ENCODE measurements around the gene PAPLN. TPM values are rescaled to one million over a fixed set of nuclear protein-coding genes. Genes with fewer than 3 reads are reported as not detected.
"Not testable (repeated sequence)": the region's sequence is repeated elsewhere in the genome, so short reads cannot be mapped to it uniquely, and the experiment has no call there.

PAPLN gene
- total RNA-seq, 1 experiment from 2014 or later = 9.6 TPM

GRCh38 chr14:73191441-73191840, 45.9 kb upstream of the PAPLN start (continued):
- TF ChIP-seq EZH2 (IDR thresholded peaks at IDR 0.05) (no peak), REST (IDR thresholded peaks at IDR 0.05; ENCODE audit: low read depth) (no peak)

GRCh38 chr14:73194306-73194705, 43.0 kb upstream of the PAPLN start:
- H3K4me1 ChIP-seq (ENCODE audit: control insufficient read depth in 1 of 2, insufficient read depth in 2 of 2, low read length in 2 of 2); H3K9ac ChIP-seq (ENCODE audit: low read length); POLR2A ChIA-PET; DNase-seq (ENCODE audit: low read depth, low spot score); H2AFZ ChIP-seq (ENCODE audit: low read depth, low read length, poor library complexity, severe bottlenecking); CTCF ChIA-PET; H3K27me3 ChIP-seq (ENCODE audit: insufficient read depth, low read length); H3K4me2 ChIP-seq (ENCODE audit: low read length); H3K27ac ChIP-seq (ENCODE audit: low read depth, low read length); H3K79me2 ChIP-seq (ENCODE audit: insufficient read depth, low read length); RAD21 ChIA-PET (ENCODE audit: low non-redundant PET in 1 of 2, low total read pairs in 2 of 2, uncharacterized antibody in 2 of 2, unreplicated experiment in 2 of 2); H3K4me3 ChIP-seq (replicated peaks in 1 of 2; ENCODE audit: low read depth in 1 of 2, low read length in 2 of 2); BruUV-seq (replicated peaks); intact Hi-C loops (cut with micrococcal nuclease); H4K20me1 ChIP-seq (ENCODE audit: insufficient read depth); H3K9me3 ChIP-seq (ENCODE audit: control insufficient read depth in 1 of 2, insufficient read depth in 1 of 2, low read depth in 1 of 2, low read length in 2 of 2); ATAC-seq; H3K9me2 ChIP-seq (ENCODE audit: insufficient read depth): not testable (repeated sequence)
- peaks cover 8 to 10% of the 10 kb centered on the region in 2 experiments; a peak in 3 of 4 replicates for H3K36me3 ChIP-seq (ENCODE audit: control insufficient read depth in 1 of 2, insufficient read depth in 2 of 2, low read length in 2 of 2)

GRCh38 chr14:73198253-73198652, 39.1 kb upstream of the PAPLN start:
- Histone ChIP-seq H3K36me3 (ENCODE audit: control insufficient read depth in 1 of 2, insufficient read depth in 2 of 2, low read length in 2 of 2) (no peaks in the 10 kb centered on the region; a peak in 1 of 4 replicates), H3K27ac (ENCODE audit: low read depth, low read length) (no peak overlapping the region), H4K20me1 (ENCODE audit: insufficient read depth) (no peaks in the 10 kb centered on the region), H3K79me2 (ENCODE audit: insufficient read depth, low read length) (no peaks in the 10 kb centered on the region), H3K27me3 (ENCODE audit: insufficient read depth, low read length) (no peaks in the 10 kb centered on the region), H3K4me3 (replicated peaks in 1 of 2; ENCODE audit: low read depth in 1 of 2, low read length in 2 of 2) (no peak overlapping the region), H2AFZ (ENCODE audit: low read depth, low read length, poor library complexity, severe bottlenecking) (no peak overlapping the region), H3K9me3 (ENCODE audit: control insufficient read depth in 1 of 2, insufficient read depth in 1 of 2, low read depth in 1 of 2, low read length in 2 of 2) (no peaks in the 10 kb centered on the region), H3K4me2 (ENCODE audit: low read length) (no peak overlapping the region), H3K9ac (ENCODE audit: low read length) (no peak overlapping the region), H3K4me1 (ENCODE audit: control insufficient read depth in 1 of 2, insufficient read depth in 2 of 2, low read length in 2 of 2) (no peaks in the 10 kb centered on the region), H3K9me2 (ENCODE audit: insufficient read depth) (no peaks in the 10 kb centered on the region)
- ChIA-PET CTCF (no interaction called here), RAD21 (ENCODE audit: low non-redundant PET in 1 of 2, low total read pairs in 2 of 2, uncharacterized antibody in 2 of 2, unreplicated experiment in 2 of 2) (no interaction called here), POLR2A (no interaction called here)
- no peak for ATAC-seq
- DNase-seq (ENCODE audit: low read depth, low spot score) = no peak
- TF ChIP-seq RAD21 (IDR thresholded peaks at IDR 0.05; ENCODE audit: low read depth) = no peak
- intact Hi-C loops (cut with micrococcal nuclease) = no loop called here
- no TSS peak for BruUV-seq (replicated peaks)
